OCI-LY3 (cell line): Measurements from ENCODE around the gene NOL3.

Source experiments
- H2AFZ ChIP-seq: fragments of 200-600, 300-600 bp; shearing (Covaris generic); 2 replicates; pipeline ENCODE4 v1.6.0; 2014; ENCODE audit warnings: antibody characterized with exemption, low read depth, low read length
- H3K27ac ChIP-seq: fragments of 200-600, 300-600 bp; sonication (generic); 2 replicates; pipeline ENCODE4 v1.5.1; 2014; ENCODE audit warnings: mild to moderate bottlenecking, low read length, moderate library complexity, mixed read lengths
- H3K27me3 ChIP-seq: fragments of 200-600, 300-600 bp; sonication (generic); 2 replicates; pipeline ENCODE4 v1.6.1; 2014; ENCODE audit warnings: low read depth, low read length, mixed read lengths
- H3K36me3 ChIP-seq: fragments of 200-600, 300-600 bp; sonication (generic); replicated peaks from 2 replicates; pipeline ENCODE3; 2014; ENCODE audit warnings: low read depth, low read length, mixed read lengths
- H3K4me1 ChIP-seq: fragments of 300-600, 200-600 bp; sonication (generic); 2 replicates; pipeline ENCODE4 v1.6.1; 2014; ENCODE audit warnings: low read length, mixed read lengths
- H3K4me2 ChIP-seq: fragments of 200-600, 300-600 bp; sonication (generic); 2 replicates; pipeline ENCODE4 v1.6.1; 2014; ENCODE audit warnings: low read length, mixed read lengths
- H3K4me3 ChIP-seq: fragments of 300-600, 200-600 bp; sonication (generic); 2 replicates; pipeline ENCODE4 v1.5.1; 2014; ENCODE audit warnings: antibody characterized with exemption, mild to moderate bottlenecking, low read length, moderate library complexity
- H3K79me2 ChIP-seq: fragments of 300-600, 200-600 bp; shearing (Covaris generic); 2 replicates; pipeline ENCODE4 v1.6.1; 2014; ENCODE audit warnings: mild to moderate bottlenecking, low read length, mixed read lengths
- H3K9ac ChIP-seq: fragments of 300-600, 200-600 bp; shearing (Covaris generic); 2 replicates; pipeline ENCODE4 v1.6.0; 2014; ENCODE audit warnings: mild to moderate bottlenecking, low read length, moderate library complexity
- H3K9me3 ChIP-seq: fragments of 200-600, 300-600 bp; shearing (Covaris generic); 2 replicates; pipeline ENCODE4 v1.6.1; 2014; ENCODE audit warnings: low read length, mixed read lengths; ENCODE audit not compliant: insufficient read depth
- H4K20me1 ChIP-seq: fragments of 200-600, 300-600 bp; sonication (generic); 2 replicates; pipeline ENCODE4 v1.6.1; 2016; ENCODE audit warnings: low read length, mixed read lengths; ENCODE audit not compliant: insufficient read depth
- CTCF ChIP-seq: fragments of 200-600, 300-600 bp; sonication (generic); IDR thresholded peaks from 2 replicates; pipeline ENCODE4 v1.5.1; 2014; ENCODE audit warnings: antibody characterized with exemption, low read length, low read depth
- EZH2phosphoT487 ChIP-seq: fragments of 200-600 bp; shearing (Covaris generic); IDR thresholded peaks from 2 replicates; pipeline ENCODE4 v1.6.1; 2018; ENCODE audit warnings: antibody characterized with exemption, mixed run types, low read depth

The NOL3 gene

GRCh38 chr16:67129422-67129821 lies 40.9 kb upstream of the NOL3 start:
- Histone ChIP-seq H3K27me3 (no peaks in the 10 kb centered on the region), H3K79me2 (no peaks in the 10 kb centered on the region), H3K27ac (no peak overlapping the region), H4K20me1 (no peaks in the 10 kb centered on the region; the same call in 1 of the 2 replicates), H3K4me1 (no peaks in the 10 kb centered on the region), H2AFZ (no peak overlapping the region), H3K36me3 (peaks cover 18% of the 10 kb centered on the region), H3K4me3 (no peak overlapping the region), H3K9me3 (no peaks in the 10 kb centered on the region), H3K4me2 (no peak overlapping the region), H3K9ac (no peak overlapping the region)
- TF ChIP-seq CTCF (no peak), EZH2phosphoT487 (no peak)

- H4K20me1 ChIP-seq: no peaks in the 10 kb centered on the region
- no peaks in the 10 kb centered on the region for H3K27me3 ChIP-seq
- no peaks in the 10 kb centered on the region for H3K79me2 ChIP-seq
- H3K4me1 ChIP-seq: no peaks in the 10 kb centered on the region
- no peak overlapping the region for H3K4me3 ChIP-seq
- peaks cover 36% of the 10 kb centered on the region for H3K36me3 ChIP-seq
- H3K9ac ChIP-seq: no peak overlapping the region
- TF ChIP-seq CTCF (no peak), EZH2phosphoT487 (no peak)
- no peak overlapping the region for H2AFZ ChIP-seq
- H3K9me3 ChIP-seq: no peaks in the 10 kb centered on the region
- H3K4me2 ChIP-seq: no peak overlapping the region
- no peak overlapping the region for H3K27ac ChIP-seq
Measured at GRCh38 chr16:67137605-67138004, 32.7 kb upstream of the NOL3 start.

DNA sequence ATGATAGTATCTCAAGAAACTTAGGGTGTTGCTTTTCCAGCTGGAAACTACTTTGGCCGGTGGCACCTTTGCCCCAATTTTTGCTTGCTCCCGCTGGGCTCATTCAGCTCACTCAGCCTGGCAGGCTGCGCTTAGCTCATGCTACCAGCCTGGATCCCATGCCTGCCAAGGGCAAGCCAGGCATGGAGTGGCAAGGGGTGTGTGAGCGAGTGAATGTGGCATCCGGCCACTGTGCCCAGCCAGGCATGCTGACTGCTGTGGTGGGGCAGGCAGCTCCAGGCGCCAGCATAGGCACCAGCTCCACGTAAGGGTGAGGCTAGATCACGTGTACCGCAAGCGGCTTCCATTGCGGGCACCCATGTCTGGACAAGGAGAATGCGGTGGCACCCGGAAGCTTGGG lies 28.9 kb upstream of the NOL3 start:
- peaks cover 50% of the 10 kb centered on the region for H3K36me3 ChIP-seq
- H3K9ac ChIP-seq: no peak overlapping the region
- TF ChIP-seq EZH2phosphoT487 (no peak), CTCF (no peak)
- H3K27me3 ChIP-seq: no peaks in the 10 kb centered on the region
- H4K20me1 ChIP-seq: no peaks in the 10 kb centered on the region
- H3K27ac ChIP-seq: no peak overlapping the region
- no peak overlapping the region for H3K4me2 ChIP-seq
- H3K4me1 ChIP-seq: no peaks in the 10 kb centered on the region
- H3K9me3 ChIP-seq: no peaks in the 10 kb centered on the region
- no peaks in the 10 kb centered on the region for H3K79me2 ChIP-seq
- no peak overlapping the region for H3K4me3 ChIP-seq
- no peak overlapping the region for H2AFZ ChIP-seq

DNA sequence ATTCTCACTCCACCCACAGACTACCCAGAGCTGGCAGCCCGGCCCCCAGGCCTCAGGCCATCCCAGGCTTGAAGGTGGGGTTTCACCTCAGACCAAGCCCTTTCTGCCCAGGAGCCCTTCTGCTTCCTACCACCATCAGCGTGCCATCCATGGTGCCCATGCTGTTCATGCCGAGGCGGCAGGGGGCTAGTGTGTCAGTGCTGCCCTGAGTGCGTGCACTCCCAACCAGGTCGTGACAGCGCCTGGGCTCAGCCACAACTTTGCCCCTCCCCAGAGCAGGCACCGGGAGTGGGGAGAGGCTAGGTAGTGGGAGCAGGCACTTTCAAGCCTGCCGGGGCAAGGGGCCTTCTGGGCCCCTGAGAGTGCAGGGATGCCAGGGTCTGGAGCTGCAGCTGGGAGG lies 28.0 kb upstream of the NOL3 start:
- no peaks in the 10 kb centered on the region for H3K9me3 ChIP-seq
- no peaks in the 10 kb centered on the region for H3K27me3 ChIP-seq
- no peak overlapping the region for H3K4me2 ChIP-seq
- no peaks in the 10 kb centered on the region for H3K79me2 ChIP-seq
- no peaks in the 10 kb centered on the region for H4K20me1 ChIP-seq
- H3K36me3 ChIP-seq: peaks cover 55% of the 10 kb centered on the region
- no peak overlapping the region for H3K27ac ChIP-seq
- H3K4me1 ChIP-seq: no peaks in the 10 kb centered on the region
- TF ChIP-seq EZH2phosphoT487: no peak
- TF ChIP-seq CTCF: no peak
- no peak overlapping the region for H2AFZ ChIP-seq
- H3K4me3 ChIP-seq: no peak overlapping the region
- H3K9ac ChIP-seq: no peak overlapping the region
